Neural cell (in vitro differentiated cells): Measurements from ENCODE around the gene NECTIN1. TPM values are rescaled to one million over a fixed set of nuclear protein-coding genes. Genes with fewer than 3 reads are reported as not detected.

Source experiments
- H2AFZ ChIP-seq: fragments of 200-600, 300-800 bp; sonication (generic), shearing (Covaris generic); 2 replicates; pipeline ENCODE4 v1.6.0; 2014; ENCODE audit warnings: low read depth, mild to moderate bottlenecking, antibody characterized with exemption, low read length, moderate library complexity
- H3F3A ChIP-seq: fragments of 200-600 bp; shearing (Covaris generic); 2 replicates; pipeline ENCODE4 v1.6.1; 2016; ENCODE audit warnings: mild to moderate bottlenecking, moderate library complexity, mixed read lengths, antibody characterized with exemption, low read length; ENCODE audit not compliant: insufficient read depth, poor library complexity, severe bottlenecking
- H3K27ac ChIP-seq: fragments of 200-600, 300-800 bp; sonication (generic), shearing (Covaris generic); 2 replicates; pipeline ENCODE4 v1.5.1; 2014; ENCODE audit warnings: mild to moderate bottlenecking, low read length, moderate library complexity
- H3K27me3 ChIP-seq: fragments of 300-800, 200-600 bp; sonication (generic), shearing (Covaris generic); 2 replicates; pipeline ENCODE4 v1.6.0; 2014; ENCODE audit warnings: mild to moderate bottlenecking, low read depth, low read length, moderate library complexity; ENCODE audit not compliant: insufficient read depth
- H3K36me3 ChIP-seq: fragments of 300-800, 200-600 bp; sonication (generic), shearing (Covaris generic); 2 replicates; pipeline ENCODE4 v1.5.1; 2014; ENCODE audit warnings: mild to moderate bottlenecking, antibody characterized with exemption, low read length, moderate library complexity; ENCODE audit not compliant: insufficient read depth
- H3K4me2 ChIP-seq: fragments of 300-800, 200-600 bp; sonication (generic), shearing (Covaris generic); 2 replicates; pipeline ENCODE4 v1.6.0; 2014; ENCODE audit warnings: mild to moderate bottlenecking, low read length
- H3K4me3 ChIP-seq: fragments of 300-800, 200-600 bp; sonication (generic), shearing (Covaris generic); 2 replicates; pipeline ENCODE4 v1.5.1; 2014; ENCODE audit warnings: mild to moderate bottlenecking, low read length, moderate library complexity
- H3K79me2 ChIP-seq: fragments of 200-600 bp; shearing (Covaris generic); replicated peaks from 2 replicates; pipeline ENCODE4 v1.6.0; 2014; ENCODE audit warnings: mild to moderate bottlenecking, low read length, moderate library complexity; ENCODE audit not compliant: insufficient read depth
- H3K9ac ChIP-seq: fragments of 300-800, 200-600 bp; sonication (generic), shearing (Covaris generic); 2 replicates; pipeline ENCODE4 v1.6.1; 2016; ENCODE audit warnings: mild to moderate bottlenecking, low read length, mixed read lengths
- H3K9me2 ChIP-seq: fragments of 200-600 bp; shearing (Covaris generic); 2 replicates; pipeline ENCODE4 v1.6.1; 2016; ENCODE audit warnings: mild to moderate bottlenecking, low read length, mixed read lengths; ENCODE audit not compliant: insufficient read depth
- H3K9me3 ChIP-seq: fragments of 200-600, 300-800 bp; sonication (generic), shearing (Covaris generic); 2 replicates; pipeline ENCODE4 v1.6.1; 2016; ENCODE audit warnings: mild to moderate bottlenecking, mixed run types, low read length, moderate library complexity, mixed read lengths
- H4K20me1 ChIP-seq: fragments of 200-600 bp; shearing (Covaris generic); 2 replicates; pipeline ENCODE4 v1.6.1; 2016; ENCODE audit warnings: mild to moderate bottlenecking, mixed run types; ENCODE audit not compliant: insufficient read depth
- EP300 ChIP-seq: fragments of 450-650 bp; conservative IDR thresholded peaks from 2 replicates; pipeline ENCODE4 v1.6.1; 2014; ENCODE audit warnings: antibody characterized with exemption, mild to moderate bottlenecking, moderate library complexity; ENCODE audit not compliant: poor library complexity, severe bottlenecking
- EZH2 ChIP-seq: fragments of 200-600, 300-800 bp; shearing (Covaris generic), sonication (generic); IDR thresholded peaks from 2 replicates; pipeline ENCODE4 v1.6.1; 2014; ENCODE audit warnings: antibody characterized with exemption, low read length, borderline replicate concordance, mild to moderate bottlenecking; ENCODE audit not compliant: insufficient read depth, poor library complexity, severe bottlenecking
- MXI1 ChIP-seq: fragments of 450-650 bp; conservative IDR thresholded peaks from 2 replicates; pipeline ENCODE4 v1.6.1; 2014; ENCODE audit warnings: antibody characterized with exemption, mild to moderate bottlenecking; ENCODE audit not compliant: poor library complexity, severe bottlenecking
- POLR2AphosphoS5 ChIP-seq: IDR thresholded peaks from 2 replicates; pipeline ENCODE4 v1.6.1; 2012
- RAD21 ChIP-seq: fragments of 450-650 bp; conservative IDR thresholded peaks from 2 replicates; pipeline ENCODE4 v1.6.1; 2014; ENCODE audit warnings: antibody characterized with exemption, mild to moderate bottlenecking, moderate library complexity
- SMC3 ChIP-seq: fragments of 450-650 bp; conservative IDR thresholded peaks from 2 replicates; pipeline ENCODE4 v1.6.1; 2014; ENCODE audit warnings: antibody characterized with exemption, mild to moderate bottlenecking, moderate library complexity; ENCODE audit not compliant: poor library complexity
- TAF1 ChIP-seq: IDR thresholded peaks from 2 replicates; pipeline ENCODE4 v1.6.1; 2012; ENCODE audit warnings: low read depth
- polyA plus RNA-seq: library from polyadenylated mRNA; depleted of rRNA; stranded (reverse); fragments of >200 nt; gene quantifications from 2 replicates; pipeline ENCODE4 v1.2.3, GENCODE V29; 2014
- TF ChIP-seq, protein P1 (sequence below): IDR thresholded peaks from 2 replicates; pipeline ENCODE4 v1.6.1; 2012; ENCODE audit warnings: borderline replicate concordance
- TF ChIP-seq, protein P2 (sequence below): fragments of 450-650 bp; IDR thresholded peaks from 2 replicates; pipeline ENCODE4 v1.5.1; 2014; ENCODE audit warnings: antibody characterized with exemption, mild to moderate bottlenecking, moderate library complexity; ENCODE audit not compliant: poor library complexity, severe bottlenecking

The NECTIN1 gene
- polyA plus RNA-seq, 1 donor from 2014 or later, result 5.6 TPM

DNA sequence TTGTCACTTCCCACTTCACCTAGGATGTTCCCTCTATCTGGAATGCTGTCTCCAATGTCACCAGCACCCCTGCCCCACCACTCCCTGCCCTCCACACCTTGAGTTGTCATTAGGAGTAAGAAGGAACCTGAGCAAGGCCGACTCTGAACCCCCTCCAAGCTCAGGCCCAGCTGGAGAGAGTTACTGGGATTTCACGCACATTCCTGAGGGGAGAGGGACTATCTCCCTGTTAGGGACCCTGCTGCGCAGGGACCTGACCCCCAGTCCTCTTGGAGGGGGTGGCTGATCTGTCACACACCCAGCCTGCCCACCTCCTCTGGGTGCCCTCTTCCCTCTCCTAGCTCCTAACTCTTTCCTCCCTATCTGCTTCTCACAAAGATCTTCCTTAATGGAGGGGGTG is 81.7 kb downstream of the NECTIN1 start:
- Histone ChIP-seq H3K4me2 (no peak overlapping the region), H3K27me3 (no peaks in the 10 kb centered on the region), H3K9me2 (no peaks in the 10 kb centered on the region), H3K4me3 (no peak overlapping the region), H2AFZ (no peak overlapping the region), H3K9me3 (no peaks in the 10 kb centered on the region), H4K20me1 (no peaks in the 10 kb centered on the region), H3K36me3 (no peaks in the 10 kb centered on the region), H3K9ac (no peak overlapping the region), H3K27ac (no peak overlapping the region), H3K79me2 (no peaks in the 10 kb centered on the region), H3F3A (no peaks in the 10 kb centered on the region)
- no peak for TF ChIP-seq EP300
- TF ChIP-seq TAF1, result no peak
- no peak for TF ChIP-seq POLR2AphosphoS5
- TF ChIP-seq SMC3, result no peak
- no peak for TF ChIP-seq RAD21

DNA sequence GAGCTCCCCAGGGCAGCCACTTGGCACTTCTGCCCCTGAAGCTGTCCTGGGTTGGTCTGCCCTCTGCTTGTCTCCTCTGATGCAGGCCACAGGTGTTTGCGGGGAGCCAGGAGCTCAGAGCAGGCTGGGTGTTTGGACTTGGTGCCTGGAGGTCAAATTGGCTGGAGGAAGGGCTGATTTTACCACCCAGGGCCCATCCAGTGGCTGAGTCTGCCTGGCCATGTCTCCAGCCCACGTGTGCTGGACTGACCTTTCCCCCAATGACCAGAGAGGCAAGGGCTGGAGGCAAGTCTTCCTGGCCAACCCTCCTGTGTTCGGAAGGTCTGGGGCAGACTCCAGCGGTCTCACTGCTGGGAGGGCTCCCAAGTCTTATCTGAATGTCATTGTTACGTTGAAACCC is 84.0 kb downstream of the NECTIN1 start:
- TF ChIP-seq, protein P1, sequence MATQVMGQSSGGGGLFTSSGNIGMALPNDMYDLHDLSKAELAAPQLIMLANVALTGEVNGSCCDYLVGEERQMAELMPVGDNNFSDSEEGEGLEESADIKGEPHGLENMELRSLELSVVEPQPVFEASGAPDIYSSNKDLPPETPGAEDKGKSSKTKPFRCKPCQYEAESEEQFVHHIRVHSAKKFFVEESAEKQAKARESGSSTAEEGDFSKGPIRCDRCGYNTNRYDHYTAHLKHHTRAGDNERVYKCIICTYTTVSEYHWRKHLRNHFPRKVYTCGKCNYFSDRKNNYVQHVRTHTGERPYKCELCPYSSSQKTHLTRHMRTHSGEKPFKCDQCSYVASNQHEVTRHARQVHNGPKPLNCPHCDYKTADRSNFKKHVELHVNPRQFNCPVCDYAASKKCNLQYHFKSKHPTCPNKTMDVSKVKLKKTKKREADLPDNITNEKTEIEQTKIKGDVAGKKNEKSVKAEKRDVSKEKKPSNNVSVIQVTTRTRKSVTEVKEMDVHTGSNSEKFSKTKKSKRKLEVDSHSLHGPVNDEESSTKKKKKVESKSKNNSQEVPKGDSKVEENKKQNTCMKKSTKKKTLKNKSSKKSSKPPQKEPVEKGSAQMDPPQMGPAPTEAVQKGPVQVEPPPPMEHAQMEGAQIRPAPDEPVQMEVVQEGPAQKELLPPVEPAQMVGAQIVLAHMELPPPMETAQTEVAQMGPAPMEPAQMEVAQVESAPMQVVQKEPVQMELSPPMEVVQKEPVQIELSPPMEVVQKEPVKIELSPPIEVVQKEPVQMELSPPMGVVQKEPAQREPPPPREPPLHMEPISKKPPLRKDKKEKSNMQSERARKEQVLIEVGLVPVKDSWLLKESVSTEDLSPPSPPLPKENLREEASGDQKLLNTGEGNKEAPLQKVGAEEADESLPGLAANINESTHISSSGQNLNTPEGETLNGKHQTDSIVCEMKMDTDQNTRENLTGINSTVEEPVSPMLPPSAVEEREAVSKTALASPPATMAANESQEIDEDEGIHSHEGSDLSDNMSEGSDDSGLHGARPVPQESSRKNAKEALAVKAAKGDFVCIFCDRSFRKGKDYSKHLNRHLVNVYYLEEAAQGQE, result no peak
- TF ChIP-seq, protein P2, sequence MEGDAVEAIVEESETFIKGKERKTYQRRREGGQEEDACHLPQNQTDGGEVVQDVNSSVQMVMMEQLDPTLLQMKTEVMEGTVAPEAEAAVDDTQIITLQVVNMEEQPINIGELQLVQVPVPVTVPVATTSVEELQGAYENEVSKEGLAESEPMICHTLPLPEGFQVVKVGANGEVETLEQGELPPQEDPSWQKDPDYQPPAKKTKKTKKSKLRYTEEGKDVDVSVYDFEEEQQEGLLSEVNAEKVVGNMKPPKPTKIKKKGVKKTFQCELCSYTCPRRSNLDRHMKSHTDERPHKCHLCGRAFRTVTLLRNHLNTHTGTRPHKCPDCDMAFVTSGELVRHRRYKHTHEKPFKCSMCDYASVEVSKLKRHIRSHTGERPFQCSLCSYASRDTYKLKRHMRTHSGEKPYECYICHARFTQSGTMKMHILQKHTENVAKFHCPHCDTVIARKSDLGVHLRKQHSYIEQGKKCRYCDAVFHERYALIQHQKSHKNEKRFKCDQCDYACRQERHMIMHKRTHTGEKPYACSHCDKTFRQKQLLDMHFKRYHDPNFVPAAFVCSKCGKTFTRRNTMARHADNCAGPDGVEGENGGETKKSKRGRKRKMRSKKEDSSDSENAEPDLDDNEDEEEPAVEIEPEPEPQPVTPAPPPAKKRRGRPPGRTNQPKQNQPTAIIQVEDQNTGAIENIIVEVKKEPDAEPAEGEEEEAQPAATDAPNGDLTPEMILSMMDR, result no peak
- TF ChIP-seq POLR2AphosphoS5, result no peak
- TF ChIP-seq MXI1, result no peak
- no peak for TF ChIP-seq SMC3
- TF ChIP-seq EP300, result no peak
- no peak for TF ChIP-seq RAD21
- TF ChIP-seq EZH2, result no peak
- TF ChIP-seq TAF1, result no peak
- Histone ChIP-seq H3F3A (no peaks in the 10 kb centered on the region), H3K79me2 (no peaks in the 10 kb centered on the region), H3K9me2 (no peaks in the 10 kb centered on the region), H3K36me3 (no peaks in the 10 kb centered on the region), H2AFZ (no peak overlapping the region), H3K27ac (no peak overlapping the region), H3K4me3 (no peak overlapping the region), H4K20me1 (no peaks in the 10 kb centered on the region), H3K27me3 (no peaks in the 10 kb centered on the region), H3K4me2 (no peak overlapping the region), H3K9me3 (no peaks in the 10 kb centered on the region), H3K9ac (no peak overlapping the region)

DNA sequence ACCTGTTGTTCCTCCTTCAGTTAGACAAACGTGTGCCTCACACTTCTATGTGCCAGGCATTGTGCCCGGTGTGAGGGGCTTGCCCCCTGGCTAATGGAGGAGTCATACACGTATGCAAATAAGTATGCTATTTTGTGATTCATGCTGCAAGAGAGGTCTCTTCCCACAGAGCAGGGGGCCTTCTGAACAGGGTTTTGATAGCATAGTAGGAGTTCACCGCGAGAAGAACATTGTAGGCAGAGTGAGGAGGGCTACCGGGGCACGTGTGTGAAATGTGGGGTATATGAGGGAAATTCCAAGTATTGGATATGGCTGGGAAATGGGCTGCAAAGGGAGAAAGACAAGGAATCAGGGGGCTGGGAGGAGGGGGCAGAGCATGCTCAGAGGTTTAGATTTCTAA is 84.5 kb downstream of the NECTIN1 start:
- TF ChIP-seq POLR2AphosphoS5 (no peak), RAD21 (no peak), TAF1 (no peak), EP300 (no peak), MXI1 (no peak), EZH2 (no peak), SMC3 (no peak)
- TF ChIP-seq, protein P1, result no peak
- TF ChIP-seq, protein P2, result no peak
- Histone ChIP-seq H3K36me3 (no peaks in the 10 kb centered on the region), H3K9me2 (no peaks in the 10 kb centered on the region), H4K20me1 (no peaks in the 10 kb centered on the region), H3K9ac (no peak overlapping the region), H3K27me3 (no peaks in the 10 kb centered on the region), H3K27ac (no peak overlapping the region), H2AFZ (no peak overlapping the region), H3K9me3 (no peaks in the 10 kb centered on the region), H3K4me3 (no peak overlapping the region), H3K79me2 (no peaks in the 10 kb centered on the region), H3K4me2 (no peak overlapping the region), H3F3A (no peaks in the 10 kb centered on the region)
